Peyer's patch (tissue), 4 donors: ENCODE data around the gene UBE2QL1. TPM values are rescaled to one million over a fixed set of nuclear protein-coding genes. Genes with fewer than 3 reads are reported as not detected.

Source experiments
- DNase-seq, 3 donors: peaks; one replicate each; pipeline ENCODE4 v3.0.0-alpha.2; 2017 to 2019
- H3K27ac ChIP-seq, 4 donors: fragments of 200-600 bp; sonication (generic); one replicate each; pipeline ENCODE4 v1.5.1; 2016 to 2019
- H3K27me3 ChIP-seq, 2 donors: fragments of 200-600 bp; sonication (generic); one replicate each; pipeline ENCODE4 v1.5.1; 2019
- H3K36me3 ChIP-seq, 3 donors: fragments of 200-600 bp; sonication (generic); one replicate each; pipeline ENCODE4 v1.5.1; 2016 to 2019
- H3K4me1 ChIP-seq, 4 donors: fragments of 200-600 bp; sonication (generic); one replicate each; pipeline ENCODE4 v1.5.1; 2016 to 2019
- H3K4me3 ChIP-seq, 4 donors: fragments of 200-600 bp; sonication (generic); 1 replicate in 3 of 4; 2 replicates in 1 of 4; pipeline ENCODE4 v1.5.1; 2016 to 2019; ENCODE audit warnings: mild to moderate bottlenecking in 1 of 4
- H3K9me3 ChIP-seq, 4 donors: fragments of 200-600 bp; sonication (generic); one replicate each; pipeline ENCODE4 v1.5.1; 2016 to 2019; ENCODE audit warnings: mild to moderate bottlenecking in 1 of 4
- CTCF ChIP-seq, 6 experiments: fragments of 450-650 bp in 4 of 6; fragments of 200-600 bp in 2 of 6; sonication (generic) in 1 of 6; IDR thresholded peaks; one replicate each; pipeline ENCODE4 v1.5.1; 2017 to 2019; ENCODE audit warnings: antibody characterized with exemption in 6 of 6, mild to moderate bottlenecking in 3 of 6, moderate library complexity in 1 of 6
- POLR2A ChIP-seq, 2 donors: fragments of 450-650 bp; IDR thresholded peaks; one replicate each; pipeline ENCODE4 v1.5.1; 2017; ENCODE audit warnings: antibody characterized with exemption in 2 of 2, mild to moderate bottlenecking in 2 of 2, moderate library complexity in 2 of 2
- total RNA-seq, 4 donors: library from RNA; depleted of rRNA; stranded (reverse); fragments of >200 nt; gene quantifications; one replicate each; pipeline ENCODE4 v1.1.0, GENCODE V29; 2016

The UBE2QL1 gene
- total RNA-seq, 4 donors from 2014 or later: 1.0 to 3.3 TPM; not detected in 2

DNA sequence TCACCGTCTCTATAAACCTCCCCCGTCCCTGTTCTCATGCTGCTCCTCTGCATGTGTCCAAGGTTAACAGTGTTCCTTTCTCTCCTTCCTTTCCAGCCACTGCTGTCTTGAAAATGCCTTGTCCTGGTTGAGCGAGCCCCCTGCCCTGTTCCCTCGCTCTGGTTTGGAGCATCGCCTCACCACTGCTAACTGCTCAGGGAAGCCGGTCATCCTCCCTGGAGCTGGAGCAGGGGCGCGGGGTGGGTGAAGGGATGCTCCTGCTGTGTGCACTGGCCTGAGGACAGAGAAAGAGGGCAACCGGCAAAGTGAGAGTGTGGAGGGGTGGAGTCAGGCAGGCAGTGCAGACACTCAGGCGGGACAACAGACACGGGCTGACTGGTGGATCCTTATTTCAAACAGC, 19.4 kb downstream of the UBE2QL1 start:
- H3K9me3 ChIP-seq: peaks cover 0 to 5% (median 0%) of the 10 kb centered on the region in 4 donors
- no peak overlapping the region for H3K27ac ChIP-seq
- H3K4me3 ChIP-seq: no peak overlapping the region
- H3K4me1 ChIP-seq: no peaks in the 10 kb centered on the region
- TF ChIP-seq POLR2A (IDR thresholded peaks at IDR 0.05): no peak
- TF ChIP-seq CTCF (IDR thresholded peaks at IDR 0.05): no peak
- no peak for DNase-seq
- H3K27me3 ChIP-seq: no peaks in the 10 kb centered on the region
- H3K36me3 ChIP-seq: no peaks in the 10 kb centered on the region

DNA sequence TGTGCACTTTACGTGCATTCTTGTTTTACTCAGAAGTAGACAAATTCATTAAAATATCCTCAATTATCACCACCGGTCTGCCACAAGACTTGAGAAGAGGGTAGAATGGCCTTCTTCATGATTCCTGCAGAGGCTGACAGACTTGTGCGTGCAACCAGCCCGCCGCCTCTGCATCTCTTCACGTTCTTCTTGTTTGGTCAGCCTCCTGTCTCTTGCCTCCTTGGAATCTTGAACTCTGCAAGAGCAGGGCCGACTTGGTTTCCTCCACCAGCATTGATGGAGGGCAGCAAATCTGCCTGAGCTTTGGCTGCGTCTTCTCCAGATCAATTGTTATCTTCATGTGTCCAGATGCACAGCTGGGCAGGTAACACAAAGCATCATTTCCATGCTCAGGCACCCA, 20.2 kb downstream of the UBE2QL1 start:
- no peak for DNase-seq
- no peak overlapping the region for H3K4me3 ChIP-seq
- TF ChIP-seq POLR2A (IDR thresholded peaks at IDR 0.05): no peak
- no peak for TF ChIP-seq CTCF (IDR thresholded peaks at IDR 0.05)
- no peaks in the 10 kb centered on the region for H3K4me1 ChIP-seq
- H3K9me3 ChIP-seq: peaks cover 0 to 5% (median 0%) of the 10 kb centered on the region in 4 donors
- H3K27me3 ChIP-seq: no peaks in the 10 kb centered on the region
- no peaks in the 10 kb centered on the region for H3K36me3 ChIP-seq
- H3K27ac ChIP-seq: no peak overlapping the region

- no peak for DNase-seq
Observed at GRCh38 chr5:6469836-6470235, 21.2 kb downstream of the UBE2QL1 start.

GRCh38 chr5:6470672-6471071, 22.0 kb downstream of the UBE2QL1 start:
- TF ChIP-seq CTCF (IDR thresholded peaks at IDR 0.05) (no peak), POLR2A (IDR thresholded peaks at IDR 0.05) (no peak)
- H3K4me1 ChIP-seq: no peaks in the 10 kb centered on the region
- no peak overlapping the region for H3K27ac ChIP-seq
- no peaks in the 10 kb centered on the region for H3K36me3 ChIP-seq
- peaks cover 0 to 5% (median 0%) of the 10 kb centered on the region in 4 donors for H3K9me3 ChIP-seq
- DNase-seq: peak in 1 of 3 donors; percentile 5
- H3K4me3 ChIP-seq: no peak overlapping the region
- no peaks in the 10 kb centered on the region for H3K27me3 ChIP-seq

More at GRCh38 chr5:6469836-6470235, 21.2 kb downstream of the UBE2QL1 start:
- TF ChIP-seq CTCF (IDR thresholded peaks at IDR 0.05) (no peak), POLR2A (IDR thresholded peaks at IDR 0.05) (no peak)
- Histone ChIP-seq H3K9me3 (peaks cover 0 to 5% (median 0%) of the 10 kb centered on the region in 4 donors), H3K4me3 (no peak overlapping the region), H3K36me3 (no peaks in the 10 kb centered on the region), H3K27ac (no peak overlapping the region), H3K27me3 (no peaks in the 10 kb centered on the region), H3K4me1 (no peaks in the 10 kb centered on the region)

DNA sequence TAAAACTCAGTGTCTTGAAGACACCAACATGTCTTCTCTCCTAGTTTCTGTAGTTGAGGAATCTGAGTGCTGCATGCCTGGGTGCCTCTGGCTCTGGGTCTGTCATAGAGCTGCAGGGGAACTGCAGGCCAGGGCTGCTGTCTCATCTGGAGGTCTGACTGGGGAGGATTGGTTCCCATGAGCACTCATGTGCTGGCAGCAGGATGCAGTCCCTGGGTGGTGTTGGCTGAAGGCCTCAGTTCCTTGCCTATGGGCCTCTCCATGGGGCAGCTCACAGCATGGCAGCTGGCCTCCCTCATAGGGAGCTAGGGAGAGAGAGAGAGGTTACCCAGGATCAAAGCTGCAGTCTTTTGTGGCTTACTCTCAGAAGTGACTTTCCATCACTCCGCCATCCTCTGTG, 22.6 kb downstream of the UBE2QL1 start:
- Histone ChIP-seq H3K4me3 (no peak overlapping the region), H3K4me1 (no peaks in the 10 kb centered on the region), H3K36me3 (no peaks in the 10 kb centered on the region), H3K27ac (no peak overlapping the region), H3K27me3 (no peaks in the 10 kb centered on the region), H3K9me3 (peaks cover 0 to 5% (median 0%) of the 10 kb centered on the region in 4 donors)
- DNase-seq: no peak
- TF ChIP-seq CTCF (IDR thresholded peaks at IDR 0.05): no peak
- no peak for TF ChIP-seq POLR2A (IDR thresholded peaks at IDR 0.05)

DNA sequence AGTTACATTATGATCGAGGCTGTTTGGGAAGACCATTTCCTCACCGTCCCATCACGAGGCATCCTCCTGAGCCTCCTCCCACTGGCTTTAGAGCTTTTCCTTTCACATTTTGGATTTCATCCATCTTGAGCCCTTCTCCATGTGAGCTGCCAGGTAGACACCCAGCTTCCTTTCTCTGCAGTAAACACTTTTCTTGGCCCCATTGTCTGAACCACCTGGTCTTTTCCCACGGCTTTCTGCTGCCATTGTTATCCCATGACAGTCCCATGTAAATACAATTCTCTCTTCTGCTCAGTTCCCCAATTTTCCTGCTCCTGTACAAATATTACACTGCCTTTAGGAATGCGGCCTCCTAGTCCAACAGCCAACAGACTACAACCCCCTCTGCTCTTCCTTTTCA, 24.1 kb downstream of the UBE2QL1 start:
- H3K4me3 ChIP-seq: no peak overlapping the region
- peaks cover 0 to 5% (median 0%) of the 10 kb centered on the region in 4 donors for H3K9me3 ChIP-seq
- H3K27me3 ChIP-seq: no peaks in the 10 kb centered on the region
- H3K36me3 ChIP-seq: no peaks in the 10 kb centered on the region
- no peak overlapping the region for H3K27ac ChIP-seq
- TF ChIP-seq POLR2A (IDR thresholded peaks at IDR 0.05) (no peak), CTCF (IDR thresholded peaks at IDR 0.05) (no peak)
- DNase-seq: no peak
- H3K4me1 ChIP-seq: no peaks in the 10 kb centered on the region
